ENCODE results near the gene DDX51.
"Not testable (repeated sequence)": the region's sequence is repeated elsewhere in the genome, so short reads cannot be mapped to it uniquely, and the experiment has no call there.

DDX51 gene

GRCh38 chr12:132109741-132110140, 34.4 kb downstream of the DDX51 start:
- DNase-seq = no peak

DNA sequence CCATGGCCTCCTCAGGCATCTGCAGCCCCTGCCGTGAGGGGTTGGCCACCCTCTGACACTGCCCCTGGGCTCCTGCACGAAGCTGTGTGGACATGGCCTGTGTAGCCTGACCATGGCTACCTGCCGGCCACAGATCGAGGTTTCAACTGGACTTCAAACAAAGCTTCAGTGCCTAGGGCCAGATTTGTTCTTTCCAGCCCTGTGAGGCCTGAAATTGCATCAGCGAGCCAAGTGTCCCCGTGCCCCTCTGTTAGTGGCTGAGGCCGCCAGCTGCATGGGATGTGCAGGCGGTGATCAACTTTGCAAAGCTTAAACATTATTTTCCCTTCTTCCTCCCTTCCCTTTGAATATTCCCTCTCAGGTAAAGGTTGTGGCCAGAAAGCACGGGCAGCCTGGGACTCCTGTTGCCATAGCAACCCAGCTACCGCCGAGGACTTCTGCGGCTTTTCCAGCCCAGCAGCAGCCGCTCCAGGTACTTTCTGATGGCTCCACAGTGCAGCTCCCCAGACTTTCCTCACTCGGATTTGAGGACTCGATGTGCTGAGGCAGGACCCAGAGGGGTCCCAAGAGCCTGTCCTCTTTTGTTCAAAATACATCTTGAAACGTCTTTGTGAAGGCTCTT, 35.8 kb downstream of the DDX51 start:
- no peak for DNase-seq

DNA sequence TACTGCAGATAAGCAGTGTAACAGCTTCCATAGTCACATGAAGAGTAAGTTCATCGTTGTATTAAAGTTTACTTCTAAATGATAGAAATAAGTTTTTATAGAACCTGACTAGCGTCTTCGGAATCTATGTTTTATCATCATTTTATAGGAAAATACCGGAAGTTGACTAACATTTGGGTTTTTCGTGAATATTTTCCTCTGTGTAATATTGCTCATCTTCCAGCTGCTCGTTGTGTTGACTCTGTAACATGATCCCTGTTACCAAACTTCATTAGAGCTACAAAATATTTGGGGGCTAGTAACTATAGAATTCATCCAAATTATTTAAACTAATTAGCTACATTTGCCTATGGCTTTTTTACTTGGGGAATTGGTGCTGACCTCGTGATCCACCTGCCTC, 37.2 kb downstream of the DDX51 start:
- DNase-seq = no peak

GRCh38 chr12:132105467-132105866, 38.7 kb downstream of the DDX51 start:
- no peak for DNase-seq

GRCh38 chr12:132103542-132104308, 40.4 kb downstream of the DDX51 start:
- no peak for DNase-seq

GRCh38 chr12:132103072-132103471, 41.0 kb downstream of the DDX51 start:
- not testable (repeated sequence) for DNase-seq

GRCh38 chr12:132102297-132102696, 41.8 kb downstream of the DDX51 start:
- DNase-seq = no peak

GRCh38 chr12:132100306-132101065, 43.6 kb downstream of the DDX51 start:
- no peak for DNase-seq

DNA sequence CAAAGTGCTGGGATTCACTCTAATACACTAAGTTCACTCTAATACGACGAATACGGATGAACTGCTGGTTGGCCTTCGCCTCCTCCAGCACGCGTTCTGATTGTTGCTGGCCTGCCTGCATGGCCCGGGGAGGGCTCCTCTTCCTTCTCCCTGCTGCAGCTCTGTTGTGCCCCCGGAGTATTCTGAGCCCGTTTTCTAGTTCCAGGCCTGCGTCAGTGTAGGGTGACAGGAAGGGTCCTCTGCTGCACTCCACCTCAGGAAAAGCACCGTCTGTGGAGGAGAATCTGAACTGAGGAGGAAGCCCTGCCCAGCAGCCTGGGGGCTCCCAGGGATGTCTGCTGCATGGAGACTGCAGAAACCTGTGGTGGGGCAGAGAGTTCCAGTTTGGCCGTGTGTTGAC, 44.4 kb downstream of the DDX51 start:
- no peak for DNase-seq

GRCh38 chr12:132095520-132096409, 48.4 kb downstream of the DDX51 start:
- no peak for DNase-seq

GRCh38 chr12:132094269-132094891, 49.7 kb downstream of the DDX51 start:
- no peak for DNase-seq

DNA sequence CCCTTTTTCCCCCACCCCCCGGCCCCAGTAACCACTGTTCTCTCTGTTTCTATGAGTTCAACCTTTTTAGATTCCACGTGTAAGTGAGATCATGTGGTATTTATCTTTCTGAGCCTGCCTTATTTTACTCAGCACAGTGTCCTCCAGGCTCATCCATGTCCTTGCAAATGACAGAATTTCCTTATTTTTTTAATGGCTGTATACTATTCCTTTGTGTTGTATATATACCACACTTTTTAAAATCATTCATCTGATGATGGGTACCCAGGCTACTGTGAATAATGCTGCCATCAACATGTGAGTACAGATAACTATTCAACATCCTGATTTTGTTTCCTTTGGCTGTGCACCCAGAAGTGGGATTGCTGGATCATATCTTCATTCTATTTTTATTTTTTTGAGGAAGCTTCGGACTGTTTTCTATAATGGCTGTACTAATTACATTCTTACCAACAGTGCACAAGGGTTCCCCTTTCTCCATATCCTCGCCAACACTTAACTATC, 54.7 kb downstream of the DDX51 start:
- no peak for DNase-seq
